Esophagus (tissue), 2 donors: Measurements from ENCODE around the gene PDLIM7. TPM values are rescaled to one million over a fixed set of nuclear protein-coding genes. Genes with fewer than 3 reads are reported as not detected.

Experiments
- H3K27ac ChIP-seq, 2 donors: one replicate each; pipeline ENCODE4 v1.5.1; 2013; ENCODE audit warnings: low read depth in 2 of 2, mild to moderate bottlenecking in 2 of 2, inconsistent platforms in 1 of 2, low read length in 1 of 2, moderate library complexity in 1 of 2
- H3K27me3 ChIP-seq, 2 donors: one replicate each; pipeline ENCODE4 v1.6.1; 2013; ENCODE audit warnings: low read length in 2 of 2, control low read depth in 1 of 2, mild to moderate bottlenecking in 1 of 2; ENCODE audit not compliant: insufficient read depth in 2 of 2, control insufficient read depth in 1 of 2
- H3K36me3 ChIP-seq, 2 donors: one replicate each; pipeline ENCODE4 v1.6.1; 2013; ENCODE audit warnings: low read length in 1 of 2; ENCODE audit not compliant: control insufficient read depth in 2 of 2, insufficient read depth in 2 of 2
- H3K4me1 ChIP-seq, 2 donors: one replicate each; pipeline ENCODE4 v1.6.1; 2013; ENCODE audit warnings: low read length in 1 of 2; ENCODE audit not compliant: control insufficient read depth in 2 of 2, insufficient read depth in 2 of 2
- H3K4me3 ChIP-seq, 2 donors: one replicate each; pipeline ENCODE4 v1.5.1; 2013; ENCODE audit warnings: low read length in 2 of 2, mild to moderate bottlenecking in 2 of 2, low read depth in 1 of 2, moderate library complexity in 1 of 2
- H3K9me3 ChIP-seq, 2 donors: one replicate each; pipeline ENCODE4 v1.6.1; 2013; ENCODE audit warnings: mild to moderate bottlenecking in 2 of 2, low read depth in 1 of 2, low read length in 1 of 2, moderate library complexity in 1 of 2; ENCODE audit not compliant: control insufficient read depth in 2 of 2, insufficient read depth in 1 of 2
- WGBS, 2 donors: extraction: QIAGEN DNeasy Blood & Tissue Kit; methylation state at CpG; one replicate each; pipeline ENCODE4 v1.1.7; 2013; 5-methylcytosine and 5-hydroxymethylcytosine counted together
- polyA plus RNA-seq, 2 donors: library from polyadenylated mRNA; stranded (reverse); fragments of 200-250 nt; gene quantifications; one replicate each; pipeline ENCODE4 v1.2.3, GENCODE V29; 2013
- donor health status: healthy with polysubstance abuse.
- donor health status: Bipolar disorder and iron deficiency.

Gene PDLIM7
- polyA plus RNA-seq, 2 donors, result 65.4 to 102 TPM

DNA sequence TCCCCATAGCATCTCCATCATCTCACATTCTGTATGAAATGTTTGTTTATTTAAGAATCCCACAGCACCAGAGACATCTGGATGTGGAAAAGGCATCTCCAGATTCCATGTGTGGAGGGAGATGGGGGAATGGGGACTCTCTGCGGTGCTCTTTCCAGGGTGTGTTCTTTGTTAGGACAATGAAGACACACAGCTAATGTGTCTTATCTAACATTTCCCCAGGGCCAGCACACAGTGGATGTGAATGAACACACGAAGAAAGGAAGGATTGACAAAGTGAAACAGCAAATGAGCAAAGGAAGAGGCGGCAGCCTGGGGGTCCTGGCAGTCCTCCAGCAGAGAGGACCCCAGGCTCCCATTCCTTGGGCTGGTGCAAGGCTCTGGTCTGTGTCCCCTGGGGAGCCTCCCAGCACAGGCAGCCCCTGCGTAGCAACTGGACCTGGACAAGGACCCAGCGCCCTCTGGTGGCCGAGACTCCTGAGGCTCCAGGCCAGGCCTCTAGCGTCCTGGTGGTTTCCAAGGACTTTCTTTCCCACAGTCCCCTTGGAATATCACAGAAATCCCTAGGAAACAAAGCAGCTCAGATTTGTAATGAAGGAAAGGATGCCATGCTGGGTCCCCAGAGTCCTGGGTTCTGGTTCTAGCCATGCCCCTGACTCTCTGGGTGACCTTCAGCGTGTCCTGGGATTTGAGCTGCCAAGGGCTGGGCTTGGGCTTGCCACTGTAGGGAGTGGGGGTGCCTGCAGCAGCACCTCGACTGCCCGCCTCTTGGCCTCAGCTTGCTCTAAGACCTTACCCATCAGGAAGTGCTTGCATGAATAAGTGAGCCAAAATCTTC, 3.5 kb upstream of the PDLIM7 start:
- no peaks in the 10 kb centered on the region for H3K27me3 ChIP-seq
- H3K9me3 ChIP-seq, result no peaks in the 10 kb centered on the region
- H3K4me3 ChIP-seq, result no peak overlapping the region
- WGBS, 2 donors, result 16 to 17% methylated on average over 10 of the region's 10 CpGs
- peaks cover 0 to 14% of the 10 kb centered on the region in 2 donors for H3K4me1 ChIP-seq
- H3K36me3 ChIP-seq, result peaks cover 0 to 6% of the 10 kb centered on the region in 2 donors
- peak overlapping the region in 1 of 2 donors; percentile 6 for H3K27ac ChIP-seq

GRCh38 chr5:177499842-177500241, 2.4 kb upstream of the PDLIM7 start:
- no peaks in the 10 kb centered on the region for H3K9me3 ChIP-seq
- H3K36me3 ChIP-seq, result peaks cover 0 to 6% of the 10 kb centered on the region in 2 donors
- H3K4me3 ChIP-seq, result no peak overlapping the region
- peaks cover 3 to 15% of the 10 kb centered on the region in 2 donors for H3K4me1 ChIP-seq
- H3K27ac ChIP-seq, result no peak overlapping the region
- WGBS, 2 donors, result 77 to 79% methylated on average over 6 of the region's 6 CpGs
- no peaks in the 10 kb centered on the region for H3K27me3 ChIP-seq

GRCh38 chr5:177498013-177498787, 796 bp upstream of the PDLIM7 start:
- peaks cover 3 to 15% of the 10 kb centered on the region in 2 donors for H3K4me1 ChIP-seq
- H3K27ac ChIP-seq, result peak overlapping the region; percentile 54 to 65

GRCh38 chr5:177496727-177497291, 595 bp downstream of the PDLIM7 start:
- Histone ChIP-seq H3K4me1 (peaks cover 3 to 15% of the 10 kb centered on the region in 2 donors), H3K4me3 (peak overlapping the region; percentile 53 to 64), H3K36me3 (peaks cover 0 to 7% of the 10 kb centered on the region in 2 donors), H3K27me3 (no peaks in the 10 kb centered on the region), H3K27ac (peak overlapping the region; percentile 89 to 92), H3K9me3 (no peaks in the 10 kb centered on the region)
- WGBS, 2 donors, result 3 to 9% methylated on average over 12 to 29 of the region's 29 CpGs

More at GRCh38 chr5:177498013-177498787, 796 bp upstream of the PDLIM7 start:
- Histone ChIP-seq H3K4me3 (peak overlapping the region; percentile 51 to 53), H3K27me3 (no peaks in the 10 kb centered on the region), H3K36me3 (no peaks in the 10 kb centered on the region), H3K9me3 (no peaks in the 10 kb centered on the region)
- WGBS, 2 donors, result 9 to 10% methylated on average over 43 to 48 of the region's 48 CpGs

DNA sequence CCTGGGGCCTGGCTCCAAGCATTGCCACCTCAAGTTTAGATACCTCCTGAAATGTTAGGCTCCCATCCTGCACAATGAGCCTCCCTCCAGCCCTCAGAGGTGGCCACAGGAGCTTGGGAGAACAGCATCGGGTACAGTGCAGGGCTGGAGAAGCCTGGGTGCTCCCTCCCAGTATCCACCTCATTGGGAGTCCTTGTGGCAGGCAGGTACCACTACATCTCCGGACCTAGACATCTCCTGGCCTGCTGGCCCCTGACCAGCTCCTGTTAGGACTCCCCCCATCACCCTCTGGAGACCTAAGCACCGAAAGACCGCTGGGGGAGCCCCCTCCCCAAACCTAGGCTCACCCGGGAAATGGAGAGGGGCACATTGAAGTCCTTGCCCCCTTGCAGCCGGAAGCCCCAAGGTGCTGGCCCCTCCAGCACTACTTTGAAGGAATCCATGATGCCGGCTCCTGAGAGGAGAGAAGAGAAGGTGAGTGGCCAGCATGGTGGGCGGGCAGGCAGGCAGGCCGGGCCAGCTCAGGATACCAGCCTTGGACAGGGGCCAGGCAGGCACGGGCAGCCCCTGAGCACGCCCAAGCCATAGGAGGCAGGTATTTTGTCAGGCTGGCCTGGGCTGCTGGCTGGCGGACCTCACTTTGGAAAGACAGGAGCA, 1.2 kb downstream of the PDLIM7 start:
- H3K4me1 ChIP-seq, result peaks cover 3 to 15% of the 10 kb centered on the region in 2 donors
- H3K36me3 ChIP-seq, result peaks cover 0 to 11% of the 10 kb centered on the region in 2 donors
- no peaks in the 10 kb centered on the region for H3K27me3 ChIP-seq
- 25 to 27% methylated on average over 12 of the region's 12 CpGs for WGBS, 2 donors
- peak overlapping the region; percentile 84 to 92 for H3K27ac ChIP-seq
- no peaks in the 10 kb centered on the region for H3K9me3 ChIP-seq
- H3K4me3 ChIP-seq, result peak overlapping the region; percentile 53 to 64

DNA sequence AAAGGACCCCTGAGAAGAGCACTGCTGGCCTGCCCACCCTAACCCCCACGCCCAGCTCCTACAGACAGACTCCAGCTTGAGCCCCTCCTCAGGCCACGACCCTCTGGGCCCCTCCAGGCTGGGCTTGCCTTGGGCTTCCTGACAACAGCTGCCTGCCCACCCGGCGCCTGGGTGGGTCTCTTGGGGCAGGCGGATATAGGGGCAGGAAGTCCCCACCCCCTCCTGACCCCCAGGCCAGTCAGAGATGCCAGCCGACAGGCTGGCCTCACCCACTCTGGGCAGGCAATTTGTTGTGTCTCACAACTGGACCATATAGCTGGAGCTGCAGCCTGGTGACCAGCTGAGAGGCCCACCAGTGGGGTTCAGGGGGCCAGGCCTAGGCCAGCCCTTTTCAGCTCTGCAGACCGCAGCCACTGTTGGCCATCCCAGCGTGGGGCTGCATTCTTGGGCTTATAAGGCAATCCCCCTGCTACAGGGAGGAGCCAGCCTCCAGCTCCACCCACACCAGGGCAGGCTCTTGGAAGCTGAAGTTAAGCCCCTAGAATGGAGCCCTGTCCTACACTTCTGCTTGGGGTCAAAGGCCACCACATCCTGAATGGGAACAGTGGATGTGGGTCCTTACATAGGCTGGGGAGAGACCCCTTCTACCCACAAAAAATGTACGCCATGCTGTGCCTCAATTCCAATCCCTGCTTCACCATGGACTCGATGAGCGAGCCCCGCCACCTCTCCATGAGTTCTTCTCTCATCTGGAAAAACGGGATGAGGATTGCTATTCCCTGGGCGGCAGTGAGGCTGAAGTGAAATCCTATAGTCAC, 2.0 kb downstream of the PDLIM7 start:
- 62 to 63% methylated on average over 14 of the region's 14 CpGs for WGBS, 2 donors
- Histone ChIP-seq H3K36me3 (peaks cover 0 to 16% of the 10 kb centered on the region in 2 donors), H3K27ac (peak overlapping the region; percentile 84 to 92), H3K9me3 (no peaks in the 10 kb centered on the region), H3K27me3 (no peaks in the 10 kb centered on the region), H3K4me1 (peaks cover 3 to 13% of the 10 kb centered on the region in 2 donors), H3K4me3 (peak overlapping the region; percentile 53 to 64)

DNA sequence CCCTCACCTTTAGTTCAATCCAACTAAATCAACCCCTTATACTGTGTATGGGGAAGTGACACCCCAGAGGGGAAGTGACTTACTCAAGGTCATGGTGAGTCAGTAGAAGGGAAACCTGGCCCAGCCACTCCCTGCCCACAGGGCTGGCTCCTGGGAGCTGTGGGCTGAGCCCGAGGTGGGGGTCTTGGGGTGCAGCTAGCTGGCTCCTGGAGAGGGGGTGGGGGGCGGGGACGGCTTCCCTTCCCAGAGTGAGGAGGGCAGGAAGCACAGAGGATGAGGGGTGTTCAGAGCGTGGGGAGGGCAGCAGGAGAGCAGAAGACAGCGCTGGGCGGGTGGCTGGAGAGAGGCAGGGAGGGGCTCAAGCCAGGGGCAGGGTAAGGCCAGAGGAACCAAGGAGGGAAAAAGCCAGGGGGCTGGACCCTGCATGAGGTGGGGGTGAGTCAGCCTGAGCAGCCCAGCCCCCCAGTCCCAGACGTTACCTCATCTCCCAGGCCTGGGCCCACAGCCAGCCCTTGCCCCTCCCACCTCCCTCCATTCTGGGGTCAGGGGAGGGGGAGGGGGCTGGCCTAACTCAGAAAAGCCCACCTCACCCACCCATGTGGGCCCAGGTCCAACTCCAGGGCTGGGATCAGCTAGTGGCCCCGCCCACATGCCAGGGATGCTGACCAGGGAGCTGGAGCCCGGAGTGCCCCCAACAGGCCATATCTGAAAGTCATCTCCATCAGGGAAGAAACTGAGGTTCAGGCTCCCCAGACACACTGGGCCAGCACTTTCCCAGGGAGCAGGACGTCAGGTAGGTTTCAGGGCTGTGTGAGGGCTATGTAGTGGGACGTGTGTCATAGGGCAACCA, 2.8 kb downstream of the PDLIM7 start:
- 44 to 49% methylated on average over 11 of the region's 11 CpGs for WGBS, 2 donors
- no peak overlapping the region for H3K4me3 ChIP-seq
- peaks cover 3 to 13% of the 10 kb centered on the region in 2 donors for H3K4me1 ChIP-seq
- peak overlapping the region; percentile 70 to 84 for H3K27ac ChIP-seq
- no peaks in the 10 kb centered on the region for H3K27me3 ChIP-seq
- no peaks in the 10 kb centered on the region for H3K9me3 ChIP-seq
- peaks cover 0 to 23% of the 10 kb centered on the region in 2 donors for H3K36me3 ChIP-seq

- 75 to 81% methylated on average over 5 of the region's 5 CpGs for WGBS, 2 donors
- Histone ChIP-seq H3K4me3 (no peak overlapping the region), H3K27me3 (no peaks in the 10 kb centered on the region), H3K4me1 (peaks cover 3 to 13% of the 10 kb centered on the region in 2 donors), H3K36me3 (peaks cover 0 to 24% of the 10 kb centered on the region in 2 donors), H3K9me3 (no peaks in the 10 kb centered on the region), H3K27ac (peak overlapping the region; percentile 70 to 84)
Measured at GRCh38 chr5:177493795-177494345, 3.5 kb downstream of the PDLIM7 start.
